Rectal smooth muscle tissue (tissue), 1 donor: Measurements from ENCODE around the gene RAMACL.

Experiments
- H3K27ac ChIP-seq: one replicate; pipeline ENCODE4 v1.7.0; 2013; ENCODE audit warnings: low read depth, low read length, inconsistent platforms
- H3K27me3 ChIP-seq: one replicate; pipeline ENCODE4 v1.7.0; 2013; ENCODE audit warnings: low read length; ENCODE audit not compliant: control insufficient read depth, insufficient read depth
- H3K36me3 ChIP-seq: one replicate; pipeline ENCODE4 v1.7.0; 2013; ENCODE audit warnings: low read length; ENCODE audit not compliant: control insufficient read depth, insufficient read depth
- H3K4me1 ChIP-seq: one replicate; pipeline ENCODE4 v1.7.0; 2013; ENCODE audit warnings: low read length; ENCODE audit not compliant: control insufficient read depth, insufficient read depth
- H3K4me3 ChIP-seq: one replicate; pipeline ENCODE4 v1.7.0; 2013; ENCODE audit warnings: low read length
- H3K9ac ChIP-seq: one replicate; pipeline ENCODE4 v1.7.0; 2013; ENCODE audit warnings: low read length

Gene RAMACL

DNA sequence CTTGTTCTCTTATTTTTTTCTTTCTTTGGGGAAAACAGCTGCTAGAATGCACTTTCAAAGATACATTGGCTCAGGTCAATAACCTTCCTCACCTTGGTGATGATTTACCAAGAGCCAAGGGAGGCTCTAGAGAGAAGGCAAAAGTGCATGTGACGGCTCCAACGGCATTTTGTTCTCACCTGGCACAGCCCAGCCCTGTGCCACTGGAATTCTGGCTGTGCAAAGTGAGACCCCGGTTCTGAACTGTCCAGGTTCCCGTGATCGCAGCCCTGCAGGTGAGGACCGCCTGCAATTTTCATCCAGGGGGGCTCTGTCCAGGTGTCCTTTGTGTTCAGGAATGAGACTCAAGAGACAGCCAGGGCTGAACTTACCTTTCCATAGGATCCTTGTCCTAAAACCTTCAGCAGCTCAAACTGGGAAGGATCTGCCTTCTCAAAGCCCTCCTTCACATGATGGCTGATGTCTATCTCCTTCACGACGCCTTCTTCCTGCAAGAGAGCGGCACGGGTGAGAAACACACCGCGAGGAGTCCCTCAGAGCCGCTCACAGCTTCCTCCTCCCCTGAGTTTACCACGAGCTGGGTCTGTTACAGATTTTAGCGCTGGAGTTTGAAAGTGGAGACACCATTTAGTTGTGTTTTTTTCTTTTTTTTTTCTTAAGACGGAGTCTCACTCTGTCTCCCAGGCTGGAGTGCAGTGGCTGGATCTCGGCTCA is 48.0 kb downstream of the RAMACL start:
- Histone ChIP-seq H3K4me3 (no peak overlapping the region), H3K36me3 (no peaks in the 10 kb centered on the region), H3K4me1 (no peaks in the 10 kb centered on the region), H3K27me3 (no peaks in the 10 kb centered on the region), H3K27ac (no peak overlapping the region), H3K9ac (no peak overlapping the region)

DNA sequence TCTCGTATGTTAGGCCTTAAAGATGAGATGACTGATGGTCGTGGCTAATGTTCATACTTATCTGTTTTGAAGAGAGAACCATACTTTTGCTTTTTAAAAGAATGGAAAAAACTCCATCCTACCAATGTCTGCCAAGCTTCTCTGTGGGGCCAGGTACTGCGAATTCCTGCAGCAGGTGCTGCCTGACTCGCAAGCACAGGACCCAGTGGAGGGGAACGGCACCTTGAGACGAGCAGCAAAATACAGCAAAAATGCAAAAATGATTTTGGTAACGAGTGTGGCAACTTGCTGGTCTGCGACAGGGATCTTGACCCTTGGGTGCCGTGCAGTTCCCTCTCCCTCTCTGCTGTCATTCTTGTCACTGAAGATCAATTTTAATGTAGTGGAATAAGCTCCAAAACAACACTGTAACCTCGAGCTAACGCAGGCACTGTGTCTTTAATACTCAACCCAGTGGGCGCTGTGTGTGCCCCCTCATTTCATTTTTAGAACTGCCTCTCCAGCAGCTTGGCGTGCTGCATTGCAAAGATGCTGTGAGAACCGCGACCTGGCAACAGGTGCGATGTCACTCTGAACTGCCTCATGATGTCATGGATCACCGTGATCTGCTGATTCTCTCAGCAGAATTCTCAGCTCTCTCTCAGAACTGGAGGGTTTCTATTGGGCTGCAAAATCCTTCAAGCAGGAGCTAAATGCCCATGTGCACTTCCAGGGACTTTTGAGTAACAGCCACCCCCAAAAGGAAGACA is 51.6 kb downstream of the RAMACL start:
- no peaks in the 10 kb centered on the region for H3K4me1 ChIP-seq
- H3K27ac ChIP-seq: no peak overlapping the region
- no peak overlapping the region for H3K4me3 ChIP-seq
- no peaks in the 10 kb centered on the region for H3K27me3 ChIP-seq
- no peaks in the 10 kb centered on the region for H3K36me3 ChIP-seq
- H3K9ac ChIP-seq: no peak overlapping the region

DNA sequence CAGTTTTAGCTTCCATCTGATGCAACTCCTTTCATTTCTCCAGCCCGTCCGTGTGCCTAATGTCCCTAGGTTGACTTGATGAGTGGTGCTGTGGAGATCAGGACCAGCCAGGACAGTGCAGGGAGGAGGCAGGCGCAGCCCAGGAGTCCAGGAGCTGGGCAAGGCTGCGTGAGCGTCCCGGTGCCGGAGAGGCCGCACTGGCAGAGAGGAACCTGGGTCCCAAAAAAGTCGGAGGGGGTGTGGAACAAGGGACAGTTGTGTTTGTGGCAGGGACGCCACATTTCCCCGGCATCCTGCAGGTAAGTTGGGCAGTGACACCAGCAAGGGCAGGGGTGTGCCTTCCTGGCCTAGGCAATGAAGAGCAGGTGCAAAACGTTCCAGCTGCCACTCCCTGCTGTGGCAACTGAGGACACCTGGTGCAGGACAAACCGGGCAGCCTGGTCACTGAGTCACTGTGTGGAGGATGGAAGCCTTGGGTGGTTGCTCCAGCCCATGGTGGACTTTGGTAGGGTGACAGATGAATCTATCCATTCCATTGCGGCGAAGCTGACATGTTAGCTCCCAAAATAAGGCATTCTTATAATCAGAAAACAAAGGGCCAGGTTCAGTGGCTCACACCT is 53.2 kb downstream of the RAMACL start:
- H3K27me3 ChIP-seq: no peaks in the 10 kb centered on the region
- H3K27ac ChIP-seq: no peak overlapping the region
- H3K36me3 ChIP-seq: no peaks in the 10 kb centered on the region
- H3K4me1 ChIP-seq: no peaks in the 10 kb centered on the region
- H3K9ac ChIP-seq: no peak overlapping the region
- no peak overlapping the region for H3K4me3 ChIP-seq
